Ecto neural progenitor cell (in vitro differentiated cells): ENCODE data around the gene ERCC2.

Source experiments
- DNase-seq: peaks from one replicate; pipeline ENCODE4 v3.0.0-alpha.2; 2018; ENCODE audit warnings: low spot score

The ERCC2 gene

DNA sequence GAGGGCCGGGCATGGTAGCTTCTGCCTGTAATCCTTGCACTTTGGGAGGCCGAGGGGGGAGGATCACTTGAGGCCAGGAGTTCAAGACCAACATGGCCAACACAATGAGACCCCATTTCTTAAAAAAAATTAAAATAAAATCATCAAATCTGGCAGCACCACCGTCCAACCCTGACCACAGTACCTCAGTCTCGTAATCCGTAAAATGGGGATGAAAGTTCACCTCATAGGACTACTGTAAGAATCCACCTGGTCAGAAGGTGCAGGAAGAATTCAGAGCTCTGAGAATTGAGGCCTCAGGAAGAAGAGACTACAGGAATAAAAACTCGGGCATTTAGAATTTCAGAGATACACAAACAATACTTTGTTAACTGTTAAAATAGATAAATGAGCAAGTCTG lies 31.4 kb upstream of the ERCC2 start:
- DNase-seq, result no peak

DNA sequence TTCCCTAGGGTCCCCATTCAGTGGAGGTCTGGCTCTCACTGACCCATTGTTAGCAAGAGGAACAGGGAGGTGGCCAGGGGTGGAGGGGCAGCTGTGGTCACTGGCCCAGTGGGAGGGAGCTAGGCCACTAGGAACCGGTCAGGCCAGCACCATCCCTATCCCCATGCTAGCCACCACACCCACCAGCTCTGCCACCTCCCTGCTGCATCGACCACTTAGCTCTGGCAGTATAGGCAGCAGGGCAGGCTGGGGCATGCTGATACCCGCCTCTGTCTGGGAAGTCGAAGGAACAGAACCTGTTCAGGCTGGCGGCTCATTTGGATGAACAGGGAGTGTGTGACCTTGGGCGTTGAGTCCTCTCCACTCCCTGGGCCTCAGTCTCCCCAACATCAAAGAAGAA lies 29.8 kb upstream of the ERCC2 start:
- no peak for DNase-seq

- DNase-seq, result peak; percentile 63
Observed at GRCh38 chr19:45395821-45396617, 25.6 kb upstream of the ERCC2 start.

GRCh38 chr19:45391871-45392665 lies 21.7 kb upstream of the ERCC2 start:
- no peak for DNase-seq

- DNase-seq, result no peak
Observed at GRCh38 chr19:45391346-45391745, 21.0 kb upstream of the ERCC2 start.

GRCh38 chr19:45385392-45386221 lies 15.2 kb upstream of the ERCC2 start:
- DNase-seq, result no peak

- no peak for DNase-seq
Observed at GRCh38 chr19:45382426-45382825, 12.1 kb upstream of the ERCC2 start.

DNA sequence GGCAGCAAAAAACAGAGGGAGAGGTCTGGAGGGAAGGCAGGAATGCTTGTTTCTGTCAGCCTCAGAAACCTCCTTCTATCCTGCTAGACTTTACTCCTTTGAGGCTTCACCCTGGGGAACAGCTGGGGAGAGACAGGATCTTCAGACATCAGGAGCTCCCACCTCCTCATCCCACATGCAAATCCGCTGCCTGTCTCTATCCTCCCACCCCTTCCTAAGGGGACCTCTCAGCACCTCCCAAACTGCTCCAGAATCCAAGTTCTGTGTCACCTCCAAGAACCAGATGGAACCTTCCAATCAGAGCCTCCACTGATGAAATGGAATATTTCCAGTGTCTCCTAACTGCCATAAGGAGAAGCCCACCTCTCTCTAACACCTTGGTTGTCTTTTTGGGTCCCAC lies 9.7 kb upstream of the ERCC2 start:
- DNase-seq, result no peak

GRCh38 chr19:45376045-45376724 lies 5.8 kb upstream of the ERCC2 start:
- peak; percentile 66 for DNase-seq

GRCh38 chr19:45368737-45369340 lies 1.5 kb downstream of the ERCC2 start:
- DNase-seq, result no peak

- no peak for DNase-seq
Observed at GRCh38 chr19:45368127-45368526, 2.2 kb downstream of the ERCC2 start.

DNA sequence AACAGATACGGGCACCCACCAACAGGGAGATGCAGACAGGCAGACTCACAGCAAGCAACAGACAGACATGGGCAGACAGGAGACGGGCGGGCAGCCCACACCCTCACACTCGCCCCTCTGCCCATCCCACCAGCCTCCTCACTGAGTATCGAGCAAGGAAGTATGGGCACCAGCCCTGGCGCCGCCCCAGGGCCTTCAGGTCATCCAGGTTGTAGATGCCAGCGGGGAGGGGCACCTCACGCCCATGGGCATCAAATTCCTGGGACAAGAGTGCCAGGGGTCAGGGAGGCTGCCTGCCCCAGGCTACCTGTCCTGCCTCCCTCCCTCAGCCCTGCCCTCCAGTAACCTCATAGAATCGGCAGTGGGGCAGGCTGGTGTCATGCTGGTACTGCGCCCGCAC lies 5.7 kb downstream of the ERCC2 start:
- DNase-seq, result no peak

GRCh38 chr19:45363861-45364459 lies 6.4 kb downstream of the ERCC2 start:
- no peak for DNase-seq

DNA sequence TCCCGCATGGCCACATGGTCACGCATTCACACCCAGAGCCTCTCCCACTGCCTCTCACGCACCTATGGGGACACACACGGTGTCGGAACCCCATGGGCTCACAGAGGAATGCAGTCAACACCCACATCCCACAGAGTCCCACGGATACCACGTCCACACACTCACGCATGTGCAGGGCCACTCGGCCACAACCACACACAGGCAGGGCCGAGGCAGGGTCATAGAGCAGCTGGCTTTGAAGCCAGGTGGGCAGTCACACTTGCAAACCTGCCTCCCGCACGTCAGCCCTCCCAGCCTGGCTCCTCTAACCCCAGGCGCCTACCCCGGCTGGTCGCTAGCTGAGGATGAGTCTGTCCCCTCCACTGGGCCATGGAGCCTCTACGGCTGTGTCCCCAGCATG lies 8.1 kb downstream of the ERCC2 start:
- DNase-seq, result no peak

GRCh38 chr19:45361608-45362007 lies 8.8 kb downstream of the ERCC2 start:
- no peak for DNase-seq

DNA sequence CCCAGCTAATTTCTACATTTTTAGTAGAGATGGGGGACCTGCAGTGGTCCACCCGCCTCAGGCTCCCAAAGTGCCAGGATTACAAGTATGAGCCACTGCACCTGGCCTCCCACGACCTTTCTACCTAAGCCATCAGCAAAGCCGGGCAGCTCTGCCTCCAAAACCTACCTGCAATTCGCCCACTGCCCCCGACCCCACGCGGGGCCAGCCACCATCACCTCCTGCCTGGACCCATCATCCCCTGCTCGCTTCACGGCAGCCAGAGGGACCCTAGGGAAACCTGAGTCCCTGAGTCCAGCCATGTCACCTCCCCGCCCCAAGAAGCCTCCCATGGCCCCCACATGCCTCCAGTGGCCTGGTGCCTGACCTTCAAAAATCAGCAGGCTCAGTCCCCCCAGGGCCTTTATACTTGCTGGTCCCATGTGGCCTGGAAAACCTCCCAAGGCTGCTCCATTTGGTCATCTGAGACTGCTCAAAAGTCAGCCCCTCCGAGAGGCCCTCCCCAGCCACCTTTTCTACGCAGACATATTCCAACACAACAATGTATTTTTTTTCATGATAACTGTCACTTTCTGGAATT lies 12.1 kb downstream of the ERCC2 start:
- DNase-seq, result no peak

DNA sequence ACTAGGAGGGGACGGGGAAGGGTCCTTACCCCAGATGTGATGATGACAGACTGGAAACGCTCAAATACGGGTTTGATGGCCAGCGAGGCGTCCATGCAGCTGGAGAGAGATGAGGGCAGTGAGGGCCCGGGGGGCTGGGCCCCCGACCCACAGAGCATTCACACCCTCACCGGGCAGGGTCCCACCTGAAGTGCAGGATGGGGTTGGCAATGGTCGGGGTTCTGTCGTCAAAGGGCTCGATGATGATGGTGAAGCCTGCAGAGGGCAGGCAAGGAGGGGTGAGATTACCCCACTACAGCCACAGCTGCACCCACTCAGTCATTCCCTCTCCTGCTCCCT lies 13.0 kb downstream of the ERCC2 start:
- DNase-seq, result no peak

- no peak for DNase-seq
Observed at GRCh38 chr19:45356760-45357444, 13.5 kb downstream of the ERCC2 start.

DNA sequence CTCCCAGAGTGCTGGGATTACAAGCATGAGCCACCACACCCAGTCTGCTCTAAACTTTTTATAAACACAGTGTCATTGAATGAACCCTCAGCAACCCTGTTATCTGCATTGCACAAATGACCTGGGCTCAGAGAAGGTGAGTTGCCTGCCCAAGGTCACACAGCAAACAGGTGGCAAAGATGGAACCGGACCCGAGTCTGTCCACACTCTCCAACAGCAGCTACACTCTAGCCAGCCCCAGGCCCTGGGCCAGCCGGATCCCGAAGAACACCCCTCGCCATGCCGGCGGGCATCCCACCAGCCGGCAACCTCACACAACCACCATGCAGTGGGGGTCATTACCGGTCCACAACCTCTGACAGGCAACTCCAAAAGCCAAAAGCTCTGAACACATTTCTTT lies 14.5 kb downstream of the ERCC2 start:
- DNase-seq, result no peak

GRCh38 chr19:45355402-45355801 lies 15.0 kb downstream of the ERCC2 start:
- DNase-seq, result no peak
